Measurements from ENCODE around the gene DNAI1.
"Not testable (repeated sequence)": the region's sequence is repeated elsewhere in the genome, so short reads cannot be mapped to it uniquely, and the experiment has no call there.

The DNAI1 gene

GRCh38 chr9:34458013-34458958 is at the start of gene DNAI1, which contains the start of gene FAM219A:
TSS of gene DNAI1 (plus strand) at chr9:34458805. CDS start at chr9:34459006, 201 bp downstream.
TSS of gene FAM219A (minus strand) at chr9:34458570. CDS start at chr9:34458263, 307 bp downstream.
- peak; percentile 98 for DNase-seq

GRCh38 chr9:34409154-34409553 is 49.5 kb upstream of the DNAI1 start:
- no peak for DNase-seq

- DNase-seq = no peak
These were observed 46.3 kb upstream of the DNAI1 start for GRCh38 chr9:34412336-34412735.

- DNase-seq = peak; percentile 53
These were observed 45.3 kb upstream of the DNAI1 start for GRCh38 chr9:34413231-34413852.

- no peak for DNase-seq
These were observed 40.9 kb upstream of the DNAI1 start for GRCh38 chr9:34417734-34418133.

- DNase-seq = no peak
These were observed 38.7 kb upstream of the DNAI1 start for GRCh38 chr9:34419716-34420504.

GRCh38 chr9:34426347-34427074 is 32.1 kb upstream of the DNAI1 start:
- DNase-seq = no peak

GRCh38 chr9:34428325-34428958 is 30.2 kb upstream of the DNAI1 start:
- DNase-seq = no peak

GRCh38 chr9:34430843-34431437 is 27.7 kb upstream of the DNAI1 start:
- peak; percentile 60 for DNase-seq

GRCh38 chr9:34431667-34432066 is 26.9 kb upstream of the DNAI1 start:
- DNase-seq = no peak

- DNase-seq = peak; percentile 67
These were observed 21.3 kb upstream of the DNAI1 start for GRCh38 chr9:34437006-34437925.

- DNase-seq = not testable (repeated sequence)
These were observed 20.7 kb upstream of the DNAI1 start for GRCh38 chr9:34437926-34438307.

- DNase-seq = not testable (repeated sequence)
These were observed 20.1 kb upstream of the DNAI1 start for GRCh38 chr9:34438465-34438864.

GRCh38 chr9:34440017-34440416 is 18.6 kb upstream of the DNAI1 start:
- DNase-seq = no peak

- no peak for DNase-seq
These were observed 15.8 kb upstream of the DNAI1 start for GRCh38 chr9:34442770-34443169.

- no peak for DNase-seq
These were observed 15.1 kb upstream of the DNAI1 start for GRCh38 chr9:34443533-34443932.

GRCh38 chr9:34443976-34444375 is 14.6 kb upstream of the DNAI1 start:
- no peak for DNase-seq

GRCh38 chr9:34446468-34446891 is 12.1 kb upstream of the DNAI1 start:
- peak; percentile 20 for DNase-seq

- DNase-seq = no peak
These were observed 11.7 kb upstream of the DNAI1 start for GRCh38 chr9:34446951-34447350.

- no peak for DNase-seq
These were observed 8.0 kb upstream of the DNAI1 start for GRCh38 chr9:34450644-34451043.
